Activated B cell treated with CpG ODN at 0.5 μM for 24 hours (primary cell): Measurements from ENCODE around the gene ANAPC15. TPM values are rescaled to one million over a fixed set of nuclear protein-coding genes. Genes with fewer than 3 reads are reported as not detected.

Experiments used
- ATAC-seq: fragments of 200-7000 bp; cut with Tn5 transposase; one replicate; pipeline ENCODE4 v1.10.0; 2021; ENCODE audit warnings: low read depth, mild to moderate bottlenecking, moderate library complexity
- CTCF ChIA-PET: fragments of 350-600 bp; sonication (Branson Sonifier 250); formaldehyde crosslinking; loops from one replicate; lab custom pipeline; 2021; ENCODE audit warnings: antibody characterized with exemption; lab: Charles Lee
- POLR2A ChIA-PET: fragments of 350-600 bp; sonication (Branson Sonifier 250); formaldehyde crosslinking; loops from one replicate; lab custom pipeline; 2021; ENCODE audit warnings: antibody characterized with exemption; lab: Charles Lee
- DNase-seq: peaks from one replicate; pipeline ENCODE4 v3.0.0; 2022
- H3K27ac Mint-ChIP-seq: one replicate; pipeline ENCODE4 v1.8.0; 2020; ENCODE audit warnings: mixed read lengths
- H3K27me3 Mint-ChIP-seq: one replicate; pipeline ENCODE4 v1.8.0; 2021; ENCODE audit warnings: mixed read lengths
- H3K36me3 Mint-ChIP-seq: one replicate; pipeline ENCODE4 v1.8.0; 2021; ENCODE audit warnings: low read depth, mixed read lengths
- H3K4me1 Mint-ChIP-seq: one replicate; pipeline ENCODE4 v1.8.0; 2021; ENCODE audit warnings: mixed read lengths
- H3K4me3 Mint-ChIP-seq: one replicate; pipeline ENCODE4 v1.8.0; 2020; ENCODE audit warnings: mild to moderate bottlenecking, mixed read lengths
- H3K9me3 Mint-ChIP-seq: one replicate; pipeline ENCODE4 v1.8.0; 2020; ENCODE audit warnings: mixed read lengths
- CTCF ChIP-seq: fragments of 200-600 bp; IDR thresholded peaks from one replicate; pipeline ENCODE4 v1.8.0; 2022; ENCODE audit warnings: antibody characterized with exemption, mild to moderate bottlenecking
- intact Hi-C: fragments of 100-400 bp; cut with micrococcal nuclease; formaldehyde crosslinking; loops from one replicate; pipeline ENCODE4 v1.15.1; 2024
- total RNA-seq: library from RNA; stranded (reverse); gene quantifications from 2 replicates; pipeline ENCODE4 v1.2.3, GENCODE V29; 2022

The ANAPC15 gene
- total RNA-seq, 1 donor from 2014 or later: 44.4 TPM

GRCh38 chr11:72075756-72076155 is 36.7 kb downstream of the ANAPC15 start:
- Mint-ChIP-seq H3K4me1 (peaks cover 25% of the 10 kb centered on the region), H3K27me3 (no peaks in the 10 kb centered on the region), H3K9me3 (no peaks in the 10 kb centered on the region), H3K4me3 (no peak overlapping the region), H3K27ac (no peak overlapping the region), H3K36me3 (peaks cover 12% of the 10 kb centered on the region)
- ChIA-PET CTCF (interaction anchor here (0.7 kb wide), 1 partner anchor 50 kb away, joined by 4 read pairs; no protein-coding TSS in a partner anchor), POLR2A (no interaction called here)
- ATAC-seq (no peak), DNase-seq (no peak)
- intact Hi-C loops: no loop called here
- TF ChIP-seq CTCF: no peak

DNA sequence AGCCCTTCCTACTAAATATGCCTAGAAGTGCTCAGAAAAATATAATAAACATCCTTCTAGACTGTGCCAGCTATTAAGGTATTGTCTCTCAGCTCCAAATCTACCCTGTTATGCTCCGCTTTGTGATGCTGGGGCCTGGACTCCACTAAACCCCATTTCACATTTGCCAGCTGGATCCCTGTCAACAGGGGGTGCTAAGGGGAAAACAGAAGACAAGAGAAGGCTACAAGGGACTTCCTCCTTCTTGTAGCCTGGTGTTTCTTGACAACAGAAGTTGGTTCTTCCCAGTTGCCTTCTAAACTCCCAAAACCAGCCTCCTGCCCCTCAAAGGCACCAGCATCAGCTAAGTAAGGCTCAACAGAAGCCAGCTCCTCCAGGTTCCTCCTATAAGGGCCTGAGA is 37.4 kb downstream of the ANAPC15 start:
- no peak overlapping the region for H3K4me3 Mint-ChIP-seq
- DNase-seq (no peak), ATAC-seq (no peak)
- H3K36me3 Mint-ChIP-seq: peaks cover 10% of the 10 kb centered on the region
- no peak for TF ChIP-seq CTCF
- H3K4me1 Mint-ChIP-seq: peaks cover 22% of the 10 kb centered on the region
- intact Hi-C loops: no loop called here
- ChIA-PET POLR2A (interaction anchor here (1.1 kb wide), 1 partner anchor 32 kb away, joined by 3 read pairs; no protein-coding TSS in a partner anchor), CTCF (interaction anchor here (0.7 kb wide), 1 partner anchor 50 kb away, joined by 4 read pairs; no protein-coding TSS in a partner anchor)
- H3K27me3 Mint-ChIP-seq: no peaks in the 10 kb centered on the region
- H3K9me3 Mint-ChIP-seq: no peaks in the 10 kb centered on the region
- H3K27ac Mint-ChIP-seq: no peak overlapping the region

DNA sequence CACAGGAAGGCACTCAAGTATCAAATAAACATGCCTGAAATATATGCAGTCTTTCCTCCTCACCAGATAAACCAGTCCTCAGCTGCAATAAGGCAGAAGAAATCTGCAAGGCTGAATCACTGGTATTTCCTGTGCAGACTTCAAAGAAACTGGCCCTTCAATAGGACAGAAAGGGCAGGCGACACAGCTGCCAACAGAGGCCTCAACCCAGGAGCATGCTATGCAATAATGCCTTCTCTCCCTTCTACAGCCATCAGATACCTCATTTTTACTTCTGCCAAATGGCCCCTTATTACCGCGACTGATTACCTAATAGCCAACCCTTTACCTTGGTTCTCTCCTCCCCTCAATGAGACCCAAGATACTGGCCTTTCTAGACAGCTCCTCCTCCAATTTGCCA is 40.1 kb downstream of the ANAPC15 start:
- H3K36me3 Mint-ChIP-seq: peaks cover 18% of the 10 kb centered on the region
- TF ChIP-seq CTCF: no peak
- H3K27me3 Mint-ChIP-seq: no peaks in the 10 kb centered on the region
- ATAC-seq (no peak), DNase-seq (no peak)
- intact Hi-C loops: no loop called here
- H3K4me1 Mint-ChIP-seq: peaks cover 27% of the 10 kb centered on the region
- H3K9me3 Mint-ChIP-seq: no peaks in the 10 kb centered on the region
- ChIA-PET POLR2A (interaction anchor here (0.6 to 0.9 kb wide), 3 partner anchors 21 to 46 kb away, joined by 3 to 7 read pairs (median 5); no protein-coding TSS in a partner anchor), CTCF (interaction anchor here (1.7 kb wide), 1 partner anchor 47 kb away, joined by 8 read pairs; no protein-coding TSS in a partner anchor)
- H3K27ac Mint-ChIP-seq: no peak overlapping the region
- no peak overlapping the region for H3K4me3 Mint-ChIP-seq

GRCh38 chr11:72070491-72070890 is 42.0 kb downstream of the ANAPC15 start:
- H3K36me3 Mint-ChIP-seq: peaks cover 21% of the 10 kb centered on the region
- CTCF ChIA-PET: no interaction called here
- peaks cover 24% of the 10 kb centered on the region for H3K4me1 Mint-ChIP-seq
- no peaks in the 10 kb centered on the region for H3K9me3 Mint-ChIP-seq
- ATAC-seq: no peak
- TF ChIP-seq CTCF: no peak
- H3K27me3 Mint-ChIP-seq: no peaks in the 10 kb centered on the region
- POLR2A ChIA-PET: interaction anchor here (0.5 to 0.9 kb wide), 2 partner anchors 44 to 74 kb away, joined by 3 to 4 read pairs; no protein-coding TSS in a partner anchor
- intact Hi-C loops: no loop called here
- H3K27ac Mint-ChIP-seq: no peak overlapping the region
- no peak for DNase-seq
- H3K4me3 Mint-ChIP-seq: no peak overlapping the region

DNA sequence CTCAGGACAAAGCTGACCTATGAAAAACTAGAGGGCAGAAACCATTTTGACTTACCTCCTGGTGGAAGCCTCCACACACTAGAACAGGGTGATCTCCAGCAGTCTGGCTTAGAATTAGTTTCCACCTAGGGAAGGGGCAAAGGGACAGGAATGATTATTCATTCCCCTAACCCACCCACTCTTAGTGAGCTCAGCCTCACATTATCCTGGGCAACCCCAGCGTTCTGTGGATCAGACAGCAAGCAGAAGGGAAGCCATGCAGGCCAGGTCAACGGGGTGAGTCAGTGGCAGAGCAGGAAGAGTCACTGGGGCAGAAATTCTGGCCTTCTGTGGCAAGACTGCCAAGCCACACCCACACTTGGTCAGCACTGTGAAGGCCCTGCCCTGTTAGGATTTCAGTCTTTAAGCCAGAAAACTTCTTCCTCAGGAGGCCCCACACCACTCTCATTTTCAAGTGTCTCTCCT is 42.7 kb downstream of the ANAPC15 start:
- H3K4me1 Mint-ChIP-seq: peaks cover 23% of the 10 kb centered on the region
- POLR2A ChIA-PET: interaction anchor here (0.5 kb wide), 1 partner anchor 74 kb away, joined by 4 read pairs; no protein-coding TSS in a partner anchor
- H3K4me3 Mint-ChIP-seq: no peak overlapping the region
- no peaks in the 10 kb centered on the region for H3K9me3 Mint-ChIP-seq
- intact Hi-C loops: no loop called here
- H3K36me3 Mint-ChIP-seq: peaks cover 21% of the 10 kb centered on the region
- CTCF ChIA-PET: no interaction called here
- no peaks in the 10 kb centered on the region for H3K27me3 Mint-ChIP-seq
- no peak for TF ChIP-seq CTCF
- H3K27ac Mint-ChIP-seq: no peak overlapping the region
- ATAC-seq (no peak), DNase-seq (no peak)
